CD4-positive, alpha-beta T cell treated with Interleukin-6 for 4 hours (primary cell): Measurements from ENCODE around the gene LIG3.
A peak's percentile ranks its signal among the peaks of the same experiment; 100 is the strongest.
"Not testable (repeated sequence)": the region's sequence is repeated elsewhere in the genome, so short reads cannot be mapped to it uniquely, and the experiment has no call there.

Source experiments
- DNase-seq: peaks from one replicate; pipeline ENCODE4 v3.0.0-alpha.2; 2020; ENCODE audit warnings: mixed read lengths

LIG3 gene

GRCh38 chr17:35000965-35001364 lies 20.7 kb downstream of the LIG3 start:
- DNase-seq, result not testable (repeated sequence)

- DNase-seq, result no peak
Measured at GRCh38 chr17:35001549-35001948, 21.2 kb downstream of the LIG3 start.

GRCh38 chr17:35002876-35003551 lies 22.7 kb downstream of the LIG3 start:
- DNase-seq, result no peak

- DNase-seq, result no peak
Measured at GRCh38 chr17:35003778-35004177, 23.5 kb downstream of the LIG3 start.

- no peak for DNase-seq
Measured at GRCh38 chr17:35006345-35006744, 26.0 kb downstream of the LIG3 start.

GRCh38 chr17:35006961-35007360 lies 26.6 kb downstream of the LIG3 start:
- DNase-seq, result no peak

- no peak for DNase-seq
Measured at GRCh38 chr17:35010093-35010492, 29.8 kb downstream of the LIG3 start.

- no peak for DNase-seq
Measured at GRCh38 chr17:35011671-35012216, 31.4 kb downstream of the LIG3 start.

GRCh38 chr17:35016369-35016768 lies 36.1 kb downstream of the LIG3 start:
- DNase-seq, result no peak

- no peak for DNase-seq
Measured at GRCh38 chr17:35017021-35017420, 36.7 kb downstream of the LIG3 start.

GRCh38 chr17:35018814-35019213 lies 38.5 kb downstream of the LIG3 start:
- no peak for DNase-seq

GRCh38 chr17:35019386-35020179 lies 39.3 kb downstream of the LIG3 start:
- DNase-seq, result no peak

- no peak for DNase-seq
Measured at GRCh38 chr17:35021520-35022380, 41.4 kb downstream of the LIG3 start.

GRCh38 chr17:35022536-35023063 lies 42.3 kb downstream of the LIG3 start:
- peak; percentile 86 for DNase-seq

GRCh38 chr17:35023538-35023937 lies 43.2 kb downstream of the LIG3 start:
- no peak for DNase-seq

- no peak for DNase-seq
Measured at GRCh38 chr17:35025541-35025940, 45.2 kb downstream of the LIG3 start.

- not testable (repeated sequence) for DNase-seq
Measured at GRCh38 chr17:35028097-35028496, 47.8 kb downstream of the LIG3 start.

- no peak for DNase-seq
Measured at GRCh38 chr17:35028531-35029262, 48.4 kb downstream of the LIG3 start.

- DNase-seq, result no peak
Measured at GRCh38 chr17:35030780-35031179, 50.5 kb downstream of the LIG3 start.

GRCh38 chr17:35038453-35038852 lies 58.1 kb downstream of the LIG3 start:
- no peak for DNase-seq

GRCh38 chr17:35041390-35041789 lies 61.1 kb downstream of the LIG3 start:
- no peak for DNase-seq

GRCh38 chr17:35044181-35044580 lies 63.9 kb downstream of the LIG3 start:
- DNase-seq, result no peak
